ENCODE data around the gene QKI.

GRCh38 chr6:163485388-163485851, 70.9 kb downstream of the QKI start:
- TF ChIP-seq CTCF (IDR thresholded peaks at IDR 0.05; ENCODE audit: insufficient read depth, low read length) (no peak), GABPA (IDR thresholded peaks at IDR 0.05; ENCODE audit: low read depth) (no peak), POLR2AphosphoS5 (IDR thresholded peaks at IDR 0.05; ENCODE audit: low read depth) (no peak)

All from HL-60 (cell line).